OCI-M1 (cell line): ENCODE data around the gene CT55.
"Not testable (repeated sequence)": the region's sequence is repeated elsewhere in the genome, so short reads cannot be mapped to it uniquely, and the experiment has no call there.

Experiments
- DNase-seq: peaks from one replicate; lab custom pipeline; 2025; lab: John Stamatoyannopoulos, UW

The CT55 gene, protein sequence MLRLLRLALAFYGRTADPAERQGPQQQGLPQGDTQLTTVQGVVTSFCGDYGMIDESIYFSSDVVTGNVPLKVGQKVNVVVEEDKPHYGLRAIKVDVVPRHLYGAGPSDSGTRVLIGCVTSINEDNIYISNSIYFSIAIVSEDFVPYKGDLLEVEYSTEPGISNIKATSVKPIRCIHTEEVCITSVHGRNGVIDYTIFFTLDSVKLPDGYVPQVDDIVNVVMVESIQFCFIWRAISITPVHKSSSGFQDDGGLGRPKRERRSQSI

DNA sequence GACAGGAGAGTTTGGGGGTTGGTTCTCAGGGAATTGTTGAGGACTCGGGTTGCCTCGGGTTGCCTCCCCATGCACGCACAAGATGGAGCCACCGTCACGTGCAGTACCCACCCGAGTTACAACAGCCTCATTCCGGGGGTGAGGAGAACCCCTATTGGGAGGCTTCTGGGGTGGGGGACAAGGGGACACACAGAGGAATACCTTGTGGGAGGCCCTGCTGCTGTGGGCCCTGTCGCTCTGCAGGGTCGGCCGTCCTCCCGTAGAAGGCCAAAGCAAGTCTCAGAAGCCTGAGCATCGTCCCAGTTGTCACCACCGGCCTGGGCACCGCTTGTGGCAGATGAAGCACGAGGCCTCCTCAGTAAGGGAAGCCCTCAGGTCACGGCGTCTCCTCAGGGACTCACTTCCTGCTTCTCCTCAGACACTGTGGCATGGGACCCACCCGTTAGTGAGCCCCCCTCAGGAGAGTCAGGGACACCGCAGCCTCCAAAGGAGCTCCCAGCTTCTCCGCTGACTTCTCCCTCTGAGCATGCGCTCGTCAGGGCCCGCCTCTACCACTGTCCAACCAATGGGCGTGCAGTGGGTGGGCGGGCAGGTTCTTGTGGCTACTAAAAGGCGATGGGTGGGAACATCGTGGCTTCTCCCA, at the start of gene CT55:
TSS of gene CT55 (minus strand) at position 522 of the 643 bp plus-strand sequence. CDS start at position 295, 227 bp downstream.
- no peak for DNase-seq

DNA sequence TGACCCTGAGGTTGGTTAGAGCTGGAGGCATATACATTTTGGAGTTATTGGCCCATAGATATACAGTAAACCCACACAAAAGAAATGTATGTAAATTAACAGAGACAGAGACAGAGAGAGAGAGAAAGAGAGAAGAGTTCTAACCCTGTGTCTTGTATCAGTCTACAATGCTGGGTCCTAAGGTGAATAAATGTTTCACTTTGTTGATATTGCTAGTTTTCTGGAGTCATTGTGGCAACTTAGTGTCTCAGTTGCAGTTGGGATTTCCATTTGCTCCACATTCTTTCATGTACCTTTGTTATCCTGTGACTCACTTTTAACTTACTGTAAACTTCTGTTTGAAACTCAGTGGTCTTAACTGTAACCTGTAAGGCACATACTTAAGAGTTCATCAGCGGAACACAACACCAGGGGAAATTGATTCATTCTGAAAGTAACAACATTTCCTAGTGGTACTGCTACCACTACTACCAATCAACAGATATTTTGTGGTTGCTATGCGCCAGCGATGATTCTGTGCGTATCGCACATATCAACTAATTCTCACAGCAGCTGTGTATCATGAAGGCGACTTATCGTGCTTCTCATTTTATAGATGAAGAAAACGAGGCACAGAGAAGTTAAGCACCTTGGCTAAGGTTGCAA, 42.1 kb upstream of the CT55 start:
- DNase-seq, result no peak

DNA sequence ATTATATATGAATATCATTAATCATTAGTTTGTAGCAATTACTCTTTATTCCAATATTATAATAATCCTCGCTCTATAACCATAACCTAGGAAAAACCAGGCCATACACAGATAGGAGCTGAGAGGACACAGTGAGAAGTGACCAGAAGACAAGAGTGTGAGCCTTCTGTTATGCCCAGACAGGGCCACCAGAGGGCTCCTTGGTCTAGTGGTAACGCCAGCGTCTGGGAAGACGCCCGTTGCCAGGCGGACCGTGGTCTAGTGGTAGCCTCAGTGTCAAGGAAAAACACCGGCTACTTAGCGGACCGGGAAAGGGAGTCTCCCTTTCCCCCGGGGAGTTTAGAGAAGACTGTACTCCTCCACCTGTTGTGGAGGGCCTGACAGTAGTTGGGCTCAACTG, 35.2 kb upstream of the CT55 start:
- DNase-seq, result not testable (repeated sequence)

DNA sequence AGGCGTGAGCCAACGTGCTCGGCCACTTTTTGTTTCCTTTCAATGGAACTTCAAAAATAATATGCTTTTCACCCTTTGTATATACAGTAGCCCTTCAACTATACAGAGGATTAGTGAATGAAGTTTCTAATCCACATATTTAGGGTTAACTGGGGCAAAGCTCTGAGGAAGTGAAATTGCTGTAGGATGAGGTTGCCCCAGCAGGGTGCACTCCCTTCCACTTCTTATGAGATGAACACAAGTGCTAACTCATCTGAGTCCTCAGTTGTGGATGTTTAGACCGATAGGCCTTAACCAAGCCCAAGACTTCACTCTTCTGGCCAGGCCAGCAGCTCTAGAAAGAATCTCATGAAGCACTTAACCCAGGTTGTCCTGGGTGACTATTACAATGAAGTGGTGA, 29.1 kb upstream of the CT55 start:
- no peak for DNase-seq

DNA sequence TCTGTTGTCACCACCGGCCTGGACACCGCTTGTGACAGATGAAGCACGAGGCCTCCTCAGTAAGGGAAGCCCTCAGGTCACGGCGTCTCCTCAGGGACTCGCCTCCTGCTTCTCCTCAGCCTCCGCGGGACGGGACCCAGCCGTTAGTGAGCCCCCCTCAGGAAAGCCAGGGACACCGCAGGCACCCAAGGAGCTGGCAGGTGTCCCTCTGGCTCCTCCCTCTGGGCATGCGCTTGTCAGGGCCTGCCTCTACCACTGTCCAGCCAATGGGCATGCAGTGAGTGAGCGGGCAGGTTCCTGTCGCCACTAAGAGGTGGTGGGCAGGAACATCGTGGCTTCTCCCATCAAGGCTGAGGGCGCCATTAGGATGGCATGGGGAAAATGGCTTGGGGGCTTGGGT, 23.5 kb upstream of the CT55 start:
- no peak for DNase-seq

DNA sequence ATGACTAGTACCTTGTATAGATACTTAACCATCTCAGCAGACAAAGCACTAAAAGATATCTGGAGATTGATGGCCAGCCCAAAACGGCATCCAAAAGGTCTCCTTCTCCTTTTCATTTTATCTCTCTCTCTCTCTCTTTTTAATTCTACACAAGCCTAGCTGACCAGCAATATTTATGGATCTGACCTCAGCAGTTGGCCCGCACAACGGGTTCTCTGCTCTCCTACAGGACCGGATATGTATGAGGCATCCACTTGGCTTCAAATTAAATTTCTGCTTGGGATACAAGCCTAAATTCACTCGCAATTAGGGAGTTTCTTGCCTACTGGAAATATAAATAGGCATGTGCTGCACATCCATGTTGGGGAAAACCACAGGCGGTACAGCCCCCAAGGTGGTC, 22.5 kb upstream of the CT55 start:
- no peak for DNase-seq

DNA sequence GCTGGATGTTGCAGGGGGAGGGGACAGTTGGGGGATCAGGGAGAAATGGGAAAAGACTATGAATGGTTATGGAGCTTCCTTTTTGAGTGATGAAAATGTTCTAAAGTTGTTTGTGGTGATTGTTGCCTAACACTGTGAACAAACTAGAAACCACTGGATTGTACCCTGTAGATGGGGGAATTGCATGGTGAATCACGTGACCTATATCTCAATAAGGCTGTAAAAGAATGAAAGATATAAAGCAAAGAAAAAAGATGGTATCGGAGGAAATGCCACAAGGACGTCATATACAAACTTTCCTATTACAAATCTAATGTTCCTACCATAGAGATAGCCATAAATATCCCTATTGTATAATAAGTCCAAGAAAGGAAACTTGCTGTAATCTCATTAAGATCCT, 20.6 kb upstream of the CT55 start:
- no peak for DNase-seq

DNA sequence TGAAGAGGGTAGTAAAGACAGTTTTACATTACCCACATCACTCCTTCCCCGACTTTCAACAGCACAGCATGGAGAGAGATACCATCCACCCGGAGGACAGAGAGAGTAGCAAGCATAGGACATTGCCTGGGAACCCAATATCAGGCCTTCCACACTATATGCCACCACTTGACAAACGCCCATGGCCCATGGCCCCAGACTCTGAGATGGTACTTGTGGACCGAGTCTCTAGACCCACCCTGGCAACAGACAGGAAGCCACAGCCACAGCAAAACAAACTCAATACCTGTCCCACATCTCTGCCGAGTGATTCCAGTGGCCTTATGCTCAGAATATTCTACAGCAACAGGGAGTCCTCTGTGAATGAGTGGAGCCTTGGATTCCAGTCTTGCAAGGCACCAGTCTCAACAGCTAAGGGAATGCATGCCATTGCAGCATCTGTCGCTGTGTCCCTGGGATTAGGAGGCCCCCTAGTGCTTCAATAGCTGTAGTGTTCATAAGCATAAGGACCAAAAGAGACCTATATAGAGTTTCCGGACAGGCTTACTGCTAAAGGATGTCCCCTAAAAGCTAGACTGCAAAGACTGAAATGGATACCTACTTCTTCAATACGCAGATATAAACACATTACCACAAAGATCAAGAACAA, 14.7 kb upstream of the CT55 start:
- DNase-seq, result peak; percentile 52

DNA sequence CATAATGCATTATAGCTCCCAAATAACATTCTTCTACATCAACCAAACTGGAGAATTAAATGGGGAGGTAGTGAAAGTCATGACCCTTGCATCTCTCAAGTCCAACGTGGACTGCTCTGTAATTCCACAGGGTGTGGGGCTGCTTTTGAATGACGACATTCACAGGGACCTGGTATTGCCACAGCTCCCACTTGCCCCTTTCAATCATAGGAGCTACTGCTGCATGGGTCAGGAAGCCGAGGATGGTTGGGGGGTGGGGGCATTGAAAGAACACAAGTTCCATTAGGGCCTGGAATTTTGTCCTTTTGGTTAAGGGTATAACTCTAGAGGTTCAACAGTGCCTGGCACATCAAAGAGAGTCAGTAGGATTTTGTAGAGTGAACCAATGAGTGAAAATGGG, 7.4 kb upstream of the CT55 start:
- no peak for DNase-seq

DNA sequence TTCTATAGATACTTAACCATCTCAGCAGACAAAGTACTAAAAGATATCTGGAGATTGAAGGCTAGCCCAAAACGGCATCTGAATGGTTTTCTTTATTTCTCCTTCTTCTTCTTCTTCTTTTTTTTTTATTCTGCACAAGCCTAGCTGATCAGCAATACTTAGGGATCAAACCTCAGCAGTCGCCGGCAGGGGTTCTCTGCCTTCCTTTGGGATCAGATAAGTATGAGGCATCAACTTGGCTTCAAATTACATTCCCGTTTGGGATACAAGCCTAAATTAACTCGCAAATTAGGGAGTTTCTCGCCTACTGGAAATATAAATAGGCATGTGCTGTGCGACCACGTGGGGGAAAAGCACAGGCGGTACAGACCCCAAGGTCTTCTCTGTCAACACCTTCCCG, 730 bp downstream of the CT55 start:
- DNase-seq, result no peak

DNA sequence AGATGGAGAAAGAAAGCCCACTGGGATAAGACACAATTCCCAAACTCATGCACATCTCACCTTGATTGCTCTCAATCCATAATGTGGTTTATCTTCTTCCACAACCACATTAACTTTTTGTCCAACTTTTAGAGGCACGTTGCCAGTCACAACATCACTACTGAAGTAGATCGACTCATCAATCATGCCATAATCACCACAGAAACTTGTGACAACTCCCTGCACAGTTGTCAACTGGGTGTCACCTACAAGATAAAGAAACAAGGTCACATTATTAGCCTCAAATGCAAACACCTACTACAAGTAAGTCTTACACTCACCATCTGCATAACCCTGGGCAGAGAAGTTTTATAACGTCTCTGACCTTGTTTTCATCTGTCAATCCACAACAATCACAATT, 1.7 kb downstream of the CT55 start:
- not testable (repeated sequence) for DNase-seq

DNA sequence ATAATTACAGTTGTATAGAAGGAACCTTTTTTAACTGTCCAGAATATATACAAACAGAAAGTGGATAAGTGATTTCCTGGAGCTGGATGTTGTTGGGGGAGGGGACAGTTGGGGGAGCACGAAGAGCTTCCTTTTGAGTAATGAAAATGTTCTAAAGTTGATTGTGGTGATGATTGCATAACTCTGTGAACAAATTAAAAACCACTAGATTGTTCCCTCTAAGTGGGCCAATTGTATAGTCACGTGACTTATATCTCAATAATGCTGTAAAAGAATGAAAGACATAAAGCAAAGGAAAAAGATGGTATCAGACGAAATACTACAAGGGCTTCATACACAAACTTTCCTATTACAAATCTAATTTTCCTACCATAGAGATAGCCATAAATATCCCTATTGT, 2.7 kb downstream of the CT55 start:
- peak; percentile 21 for DNase-seq

DNA sequence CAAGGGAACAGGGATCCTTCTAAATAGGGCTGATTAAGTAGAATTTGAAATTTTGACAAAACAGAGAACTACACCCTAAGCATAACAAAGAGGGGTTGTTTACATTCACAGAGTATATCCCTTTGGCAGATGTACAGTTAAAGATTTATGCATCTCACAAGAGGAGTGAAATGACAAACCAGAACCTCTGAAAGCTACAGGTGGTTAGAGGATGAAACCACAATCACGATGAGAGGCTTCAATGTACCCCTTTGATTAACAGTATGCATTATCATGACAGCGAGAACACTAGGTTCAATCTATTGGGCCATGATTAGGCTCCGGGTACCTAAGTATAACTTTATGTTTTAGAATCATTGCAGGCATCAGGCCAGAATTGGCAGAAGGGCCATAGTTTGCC, 16.5 kb downstream of the CT55 start:
- not testable (repeated sequence) for DNase-seq

DNA sequence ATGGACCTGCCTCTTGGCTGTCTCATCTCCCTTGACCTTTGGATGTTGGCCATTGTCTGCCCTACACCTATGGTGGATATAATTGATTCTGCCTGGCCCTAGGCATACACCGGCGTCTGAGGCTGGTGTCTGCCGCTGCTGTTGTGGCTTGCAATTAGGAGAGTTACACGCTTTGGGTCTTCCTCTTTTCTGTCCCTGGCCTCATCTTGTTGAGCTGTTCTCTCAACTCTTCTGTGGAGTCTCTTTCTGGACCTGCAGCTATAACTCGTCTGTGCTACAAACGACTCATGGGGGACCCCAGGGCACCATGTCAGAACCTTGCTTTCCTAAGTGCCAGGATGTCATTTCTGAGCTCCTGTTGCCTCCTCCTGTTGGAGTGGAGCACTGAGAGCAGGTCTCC, 45.1 kb downstream of the CT55 start:
- not testable (repeated sequence) for DNase-seq

DNA sequence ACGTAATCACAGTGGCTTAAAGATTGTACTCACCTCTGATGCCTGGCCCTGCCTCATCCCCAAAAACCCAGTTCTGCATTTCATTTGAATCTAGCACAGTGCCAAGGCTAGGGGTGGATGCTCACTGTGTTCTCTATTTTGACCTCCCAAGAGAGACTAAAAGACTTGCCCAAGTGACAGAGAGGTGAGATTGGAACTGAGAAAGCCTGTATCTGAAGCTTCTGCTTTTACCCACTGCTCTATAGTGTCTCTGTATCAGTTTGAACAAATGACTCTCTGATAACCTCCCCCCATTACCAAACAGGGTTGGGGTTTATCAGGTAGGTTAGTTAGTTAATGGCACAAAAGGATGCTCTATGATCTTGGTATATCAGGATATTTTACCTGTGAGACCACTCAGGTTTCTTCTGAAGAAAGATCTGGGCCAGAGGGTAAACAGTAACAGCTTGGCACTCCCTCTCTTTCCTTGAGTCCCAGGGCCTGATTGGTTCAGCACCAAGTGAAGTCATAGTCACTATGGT, 51.1 kb downstream of the CT55 start, which contains the start of gene ETDB:
TSS of gene ETDB (minus strand) at position 471 of the 521 bp plus-strand sequence. CDS start 1,265 bp downstream, outside the sequence.
- DNase-seq, result not testable (repeated sequence)

DNA sequence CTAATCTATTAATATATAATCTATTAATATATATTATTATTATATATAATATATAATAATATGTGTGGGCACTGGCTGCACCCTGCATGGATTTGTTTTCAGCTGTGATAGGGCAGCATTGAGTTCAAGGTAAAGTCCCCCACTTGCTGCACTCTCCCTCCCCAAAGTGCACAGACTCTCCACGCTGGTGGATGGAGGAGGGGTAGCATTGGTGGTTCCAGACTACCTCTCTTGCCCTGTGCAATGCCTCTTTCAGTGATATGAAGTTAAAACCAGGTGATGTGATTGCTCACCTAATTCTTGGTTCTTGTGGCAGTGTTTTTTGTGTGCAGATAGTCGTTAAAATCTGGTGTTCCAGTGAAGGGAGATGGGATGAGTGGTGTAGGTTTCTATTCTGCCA, 55.1 kb downstream of the CT55 start:
- DNase-seq, result not testable (repeated sequence)

DNA sequence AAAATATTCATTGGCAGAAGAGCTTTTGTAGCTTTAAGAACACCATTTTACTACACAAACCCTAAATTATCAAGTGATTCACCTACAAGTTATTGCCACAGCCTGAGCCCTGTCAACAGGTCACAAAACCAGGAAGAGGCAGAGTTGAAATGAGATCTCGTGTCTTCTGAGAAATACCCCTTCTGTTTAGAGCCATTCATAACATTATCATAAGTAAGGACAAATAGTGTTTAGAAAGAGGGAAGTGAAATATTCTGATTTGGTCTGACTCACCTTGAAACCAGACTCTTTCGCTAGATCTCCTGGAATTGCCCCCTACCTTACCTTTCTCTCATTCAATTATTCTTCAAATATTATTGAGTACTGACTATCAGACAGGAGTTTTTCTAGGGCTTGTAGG, 56.8 kb downstream of the CT55 start:
- no peak for DNase-seq

DNA sequence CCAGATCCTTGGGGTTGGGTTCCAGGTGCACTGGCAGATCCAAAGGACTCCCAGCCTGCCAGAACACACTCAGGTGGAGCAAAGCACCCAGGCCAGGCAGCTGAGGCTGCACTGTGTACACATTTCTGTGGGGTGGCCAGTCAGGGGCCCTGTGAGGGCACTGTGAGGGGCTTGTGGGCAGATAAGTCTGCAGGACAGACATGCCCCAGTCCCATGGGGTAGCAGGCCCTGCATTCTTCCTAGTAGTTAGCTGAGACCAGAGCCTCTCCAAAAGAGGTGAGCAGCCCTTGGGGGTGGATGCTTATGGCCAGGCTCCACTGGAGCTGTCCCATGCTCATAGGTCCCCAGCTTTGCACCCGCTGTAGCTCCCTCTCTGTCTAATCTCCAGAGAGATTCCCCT, 58.5 kb downstream of the CT55 start:
- DNase-seq, result no peak

DNA sequence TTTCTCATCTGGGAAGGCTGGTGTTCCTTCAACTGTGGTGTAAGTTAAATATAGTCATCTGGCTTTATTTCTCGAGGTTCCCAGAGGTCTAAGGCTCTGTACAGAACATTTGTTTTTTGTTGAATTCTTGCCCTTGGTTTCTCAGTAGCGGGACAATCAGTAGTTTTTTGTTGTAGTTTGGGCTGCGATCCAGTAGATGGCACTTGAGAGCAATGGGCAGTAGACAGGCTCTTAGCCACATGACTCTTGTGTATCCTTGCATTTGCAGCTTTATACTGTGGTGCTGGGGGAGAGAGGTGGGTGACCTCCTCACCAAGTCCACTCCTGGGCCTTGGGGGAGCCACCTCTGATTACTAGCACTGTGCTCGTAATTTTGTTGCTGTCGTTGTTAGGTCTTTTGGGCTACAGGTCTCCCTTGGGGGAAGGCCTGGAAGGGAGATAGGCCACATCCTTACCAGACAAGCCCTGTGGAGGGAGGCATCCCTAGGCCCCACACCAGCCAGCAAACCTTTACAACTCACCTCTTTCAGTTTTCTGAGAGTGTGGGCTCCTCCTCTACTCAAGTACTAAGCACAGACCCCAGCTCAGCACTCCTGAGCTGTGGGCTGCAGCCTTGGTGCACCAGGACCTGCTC, 59.0 kb downstream of the CT55 start:
- peak; percentile 59 for DNase-seq

DNA sequence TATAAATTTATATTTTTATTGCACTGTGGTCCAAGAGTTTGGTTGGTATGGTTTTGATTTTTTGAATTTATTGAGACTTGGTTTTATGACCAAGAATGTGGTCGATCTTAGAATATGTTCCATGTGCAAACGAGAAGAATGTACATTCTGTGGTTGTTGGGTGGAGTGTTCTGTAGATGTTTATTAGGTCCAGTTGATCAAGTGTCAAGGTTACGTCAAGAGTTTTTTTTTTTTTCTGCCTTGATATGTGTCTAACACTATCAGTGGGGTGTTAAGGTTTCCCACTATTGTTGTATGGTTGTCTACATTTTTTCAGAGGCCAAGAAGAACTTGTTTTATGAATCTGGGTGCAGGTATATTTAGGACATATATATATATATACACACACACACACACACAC, 61.6 kb downstream of the CT55 start:
- DNase-seq, result no peak
